GOT3 (cell line): ENCODE results near the gene SERPINH1.

ENCODE experiments used
- DNase-seq: peaks from one replicate; lab custom pipeline; 2025; ENCODE audit warnings: mixed read lengths; lab: John Stamatoyannopoulos, UW

The SERPINH1 gene

DNA sequence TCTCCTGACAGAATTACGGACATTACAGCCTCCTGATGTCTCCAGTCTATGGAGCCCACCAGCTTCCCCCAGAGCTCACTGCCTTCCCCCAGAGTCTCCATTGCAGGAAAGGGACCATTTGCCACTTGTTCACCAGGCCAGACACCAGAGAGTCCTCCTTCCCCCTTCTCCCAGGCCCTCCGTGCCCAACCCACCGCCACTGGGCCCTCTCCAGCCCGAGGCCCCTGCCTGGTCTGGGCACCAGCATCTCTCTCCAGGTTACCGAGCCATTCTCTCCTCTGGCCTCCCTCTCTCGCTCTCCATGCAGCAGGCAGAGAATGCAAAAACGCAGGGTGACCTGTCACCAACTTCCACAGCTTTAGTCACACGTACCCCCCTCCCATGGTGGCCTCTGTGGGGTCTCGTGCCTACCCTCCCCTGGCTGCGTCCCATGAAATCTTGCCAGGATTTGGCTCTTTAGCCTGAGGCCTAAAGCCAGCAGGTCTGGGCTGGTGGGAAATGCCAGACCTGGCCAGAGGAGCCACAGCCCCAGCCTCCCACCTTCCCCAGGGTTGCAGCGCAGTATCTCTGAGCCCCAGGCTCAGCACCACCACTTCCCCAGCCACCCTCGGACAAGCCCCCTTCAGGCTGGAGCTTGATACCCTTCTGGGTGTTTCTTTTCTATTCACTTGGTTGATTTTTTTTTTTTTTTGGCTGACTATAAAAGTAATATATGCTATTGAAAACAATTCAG lies 6.8 kb upstream of the SERPINH1 start:
- DNase-seq = no peak

DNA sequence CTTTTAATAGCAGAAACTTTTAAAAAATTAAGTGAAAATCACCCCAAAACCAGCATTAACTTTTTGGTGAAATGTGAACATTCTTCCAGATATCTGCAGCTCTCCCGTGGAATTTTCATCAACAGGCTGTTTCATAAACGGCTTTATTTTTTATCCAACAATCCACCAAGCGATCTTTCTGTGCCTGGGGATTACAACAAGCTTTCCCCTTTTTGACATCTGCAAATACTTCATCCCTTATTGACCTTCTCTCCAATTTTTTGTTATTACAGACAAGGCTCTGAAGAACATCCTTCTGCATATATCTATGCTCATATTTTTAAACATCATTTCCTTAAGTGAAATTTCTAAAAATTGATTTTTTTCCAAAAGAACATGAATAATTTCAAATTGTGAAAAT lies 5.8 kb upstream of the SERPINH1 start:
- DNase-seq = no peak

GRCh38 chr11:75557666-75558494 lies 4.2 kb upstream of the SERPINH1 start:
- DNase-seq = no peak

DNA sequence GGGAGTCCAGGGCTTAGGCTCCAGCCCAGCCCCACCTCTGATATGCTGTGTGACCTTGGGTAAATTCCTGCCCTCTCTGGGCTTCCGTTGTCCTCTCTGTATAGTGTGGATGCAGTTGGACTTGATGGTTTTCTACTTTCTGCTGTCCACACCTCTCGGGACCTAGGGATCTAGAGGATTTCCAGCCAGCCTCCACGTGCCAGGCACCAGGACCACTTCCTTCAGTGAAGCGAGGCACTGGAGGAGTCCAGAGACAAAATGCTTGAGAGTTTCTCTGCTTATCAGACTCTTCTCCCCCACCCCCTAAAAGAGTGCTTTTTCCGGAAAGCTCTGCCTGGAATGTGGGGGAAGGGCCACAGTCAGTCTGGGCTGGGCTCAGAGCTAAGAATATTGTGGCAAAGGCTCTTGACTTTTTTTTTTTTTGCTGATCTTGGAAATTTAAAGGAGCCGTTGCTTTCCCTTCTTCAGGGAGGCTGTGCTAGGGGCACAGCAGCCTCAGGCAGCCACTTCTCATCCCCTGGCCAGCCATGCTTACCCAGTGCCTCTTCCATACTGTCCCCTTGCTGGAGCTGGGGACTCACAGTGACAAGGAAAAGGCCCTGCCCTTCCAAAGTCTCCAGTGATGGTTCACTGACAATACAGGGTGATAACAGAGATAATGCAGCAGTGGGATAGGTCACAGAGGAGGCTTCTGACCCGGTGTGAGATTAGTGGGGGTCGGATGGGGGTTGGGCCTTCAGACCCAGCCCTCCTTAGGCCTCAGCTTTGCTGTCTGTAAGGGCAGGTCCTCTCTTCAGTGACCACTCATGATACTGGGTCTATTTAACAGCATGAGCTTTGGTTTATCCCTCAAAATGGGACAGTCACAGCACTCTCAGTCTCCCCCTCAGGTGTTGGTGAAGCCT lies 2.9 kb upstream of the SERPINH1 start:
- no peak for DNase-seq

GRCh38 chr11:75560644-75561043 lies 1.4 kb upstream of the SERPINH1 start:
- no peak for DNase-seq

DNA sequence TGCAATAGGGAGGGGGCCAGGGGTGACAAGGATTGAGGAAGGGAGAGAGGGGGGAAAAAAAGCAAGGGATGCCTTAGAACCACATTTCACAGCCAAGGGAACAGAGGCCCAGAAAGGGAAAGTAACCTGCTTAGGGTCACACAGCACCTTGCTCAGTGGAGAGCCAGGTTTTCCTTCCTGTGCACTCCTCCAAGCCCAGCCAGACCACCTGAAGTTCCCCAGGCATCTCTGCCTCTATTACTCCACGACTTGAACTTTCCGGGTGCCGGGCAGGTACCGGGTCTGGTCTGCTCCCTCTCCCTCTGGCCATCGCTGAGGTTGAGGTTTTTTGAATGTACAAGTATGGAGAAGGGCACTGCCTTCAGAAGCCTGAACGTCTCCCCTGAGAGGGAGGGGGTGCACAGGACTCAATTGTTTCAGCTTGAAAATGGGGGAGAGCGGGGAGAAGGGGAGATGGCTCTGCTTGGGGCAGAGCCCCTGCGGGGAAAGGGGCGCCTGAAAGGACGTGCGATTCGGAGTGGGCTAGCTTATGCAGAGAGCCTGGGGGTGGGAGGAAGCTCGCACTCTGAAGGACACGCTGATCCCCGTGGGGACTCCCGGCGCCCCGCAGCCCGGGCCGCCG lies 516 bp upstream of the SERPINH1 start:
- no peak for DNase-seq

DNA sequence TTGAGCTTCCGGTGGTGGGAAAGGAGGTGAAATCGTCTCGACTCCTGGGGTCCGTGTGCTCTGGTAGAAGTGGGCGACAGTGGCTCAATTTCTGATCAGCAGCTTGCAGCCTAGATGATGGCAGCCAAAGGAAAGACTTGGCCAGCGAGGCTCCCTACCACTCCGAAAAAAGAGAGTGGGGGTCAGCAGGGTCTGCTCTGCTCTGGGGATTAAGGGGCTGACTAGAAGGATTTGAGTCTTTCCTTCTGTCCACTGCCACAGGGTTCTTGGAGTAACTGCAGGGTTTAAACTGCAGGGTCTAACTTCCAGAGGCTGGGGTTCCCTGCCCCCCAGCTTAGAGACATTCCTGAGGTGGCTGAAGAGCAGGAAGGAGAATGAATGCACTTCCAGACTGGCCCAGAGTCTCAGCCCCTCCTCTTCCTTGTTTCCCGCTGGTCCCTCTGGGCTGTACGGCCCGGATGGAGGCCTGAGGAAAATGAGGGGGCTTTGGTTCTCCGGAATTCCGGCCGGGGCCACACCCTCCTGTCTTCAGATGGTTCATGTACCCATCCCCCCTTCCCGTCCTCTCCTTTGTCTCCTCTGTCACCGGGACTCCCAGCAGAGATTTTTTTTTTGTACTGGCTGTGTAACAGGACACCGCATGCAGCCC lies 907 bp downstream of the SERPINH1 start:
- no peak for DNase-seq

DNA sequence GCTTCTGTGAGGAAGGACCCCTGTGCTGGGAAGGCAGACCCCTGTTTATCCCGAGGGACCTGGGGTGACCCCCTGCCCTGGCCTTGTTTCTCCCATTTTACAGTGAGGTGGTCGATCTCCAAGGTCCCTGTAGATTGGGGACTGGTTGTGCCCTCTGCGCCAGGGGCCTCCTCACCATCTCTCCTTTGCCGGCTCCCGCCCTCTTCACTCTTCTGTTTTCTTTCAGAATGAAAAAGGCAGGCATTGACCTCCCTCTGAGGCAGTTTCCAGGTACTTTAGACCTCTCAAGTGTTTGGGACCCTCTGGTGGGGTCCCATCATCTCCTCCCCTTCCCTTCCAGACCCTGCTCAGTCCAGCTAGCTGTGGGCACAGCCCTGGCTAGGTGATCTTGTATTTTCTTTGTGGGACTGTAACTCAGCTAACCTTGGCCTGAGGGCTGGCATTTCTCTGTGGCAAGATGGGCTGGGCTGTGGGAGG lies 1.5 kb downstream of the SERPINH1 start:
- DNase-seq = no peak

GRCh38 chr11:75563978-75564552 lies 2.0 kb downstream of the SERPINH1 start:
- DNase-seq = no peak

DNA sequence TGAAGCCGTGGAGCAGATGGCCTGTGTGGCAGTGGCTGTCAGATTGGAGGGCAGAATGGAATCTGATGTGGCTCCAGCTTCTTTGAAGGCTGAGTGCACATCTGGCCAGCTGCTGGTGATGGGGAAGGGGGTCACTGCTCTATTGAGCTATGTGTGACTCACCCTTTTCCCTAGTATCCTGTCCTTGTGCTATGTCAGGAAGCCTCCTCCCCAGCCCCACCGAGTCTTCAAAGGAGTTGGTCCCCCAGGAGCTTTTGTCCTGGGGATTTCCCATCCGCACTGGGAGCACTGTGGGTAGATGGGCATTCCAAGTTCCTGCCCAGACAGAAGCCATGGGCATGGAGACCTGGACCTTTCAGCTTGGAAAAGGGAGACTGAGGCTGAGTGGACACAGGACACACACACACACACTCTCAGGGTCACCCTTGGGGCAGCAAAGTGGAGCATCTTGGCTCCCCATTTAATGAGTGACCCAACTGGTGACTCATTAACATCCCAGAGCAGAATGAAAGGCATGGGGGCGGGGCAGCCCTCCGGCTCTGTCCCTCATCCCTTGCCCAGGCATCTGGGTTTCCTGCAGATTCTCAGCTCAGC lies 3.3 kb downstream of the SERPINH1 start:
- DNase-seq = no peak

DNA sequence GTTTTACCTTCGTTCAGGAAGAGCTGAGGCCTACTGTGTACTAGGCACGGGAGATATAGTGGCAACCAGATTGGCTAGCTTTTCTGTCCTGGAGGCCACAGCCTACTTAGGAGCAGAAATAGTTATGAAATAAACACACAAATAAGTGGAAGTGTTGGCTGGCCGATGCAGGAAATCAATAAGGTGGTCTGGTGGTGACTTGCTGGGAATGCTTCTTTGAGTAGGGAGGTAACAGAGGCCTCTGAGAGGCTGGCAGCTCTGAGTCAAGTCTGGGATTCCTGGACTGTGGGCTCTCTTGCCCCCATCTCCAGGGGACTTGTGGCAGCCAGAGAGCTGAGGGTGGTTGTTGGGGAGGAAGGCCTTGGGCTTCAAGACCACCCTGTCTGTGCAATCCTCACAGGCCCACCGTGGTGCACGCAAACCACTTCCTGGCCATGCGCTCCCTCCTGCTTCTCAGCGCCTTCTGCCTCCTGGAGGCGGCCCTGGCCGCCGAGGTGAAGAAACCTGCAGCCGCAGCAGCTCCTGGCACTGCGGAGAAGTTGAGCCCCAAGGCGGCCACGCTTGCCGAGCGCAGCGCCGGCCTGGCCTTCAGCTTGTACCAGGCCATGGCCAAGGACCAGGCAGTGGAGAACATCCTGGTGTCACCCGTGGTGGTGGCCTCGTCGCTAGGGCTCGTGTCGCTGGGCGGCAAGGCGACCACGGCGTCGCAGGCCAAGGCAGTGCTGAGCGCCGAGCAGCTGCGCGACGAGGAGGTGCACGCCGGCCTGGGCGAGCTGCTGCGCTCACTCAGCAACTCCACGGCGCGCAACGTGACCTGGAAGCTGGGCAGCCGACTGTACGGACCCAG lies 4.1 kb downstream of the SERPINH1 start:
- DNase-seq = no peak

DNA sequence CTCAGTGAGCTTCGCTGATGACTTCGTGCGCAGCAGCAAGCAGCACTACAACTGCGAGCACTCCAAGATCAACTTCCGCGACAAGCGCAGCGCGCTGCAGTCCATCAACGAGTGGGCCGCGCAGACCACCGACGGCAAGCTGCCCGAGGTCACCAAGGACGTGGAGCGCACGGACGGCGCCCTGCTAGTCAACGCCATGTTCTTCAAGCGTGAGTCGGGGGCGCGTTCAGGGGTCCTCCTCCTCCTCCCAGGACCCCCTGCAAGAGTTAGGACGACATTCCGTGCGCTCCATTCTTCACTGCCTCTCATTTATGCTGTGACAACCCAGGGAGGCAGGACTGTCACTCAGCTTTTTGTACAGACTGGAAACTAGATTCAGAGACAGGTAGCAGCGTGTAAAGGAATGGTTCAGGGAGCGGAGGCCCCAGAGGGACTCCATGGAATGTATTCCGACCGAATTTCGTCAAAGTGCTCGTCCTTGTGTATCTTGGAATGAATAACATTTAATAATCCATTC lies 4.8 kb downstream of the SERPINH1 start:
- DNase-seq = no peak

GRCh38 chr11:75567971-75568370 lies 5.9 kb downstream of the SERPINH1 start:
- DNase-seq = no peak

DNA sequence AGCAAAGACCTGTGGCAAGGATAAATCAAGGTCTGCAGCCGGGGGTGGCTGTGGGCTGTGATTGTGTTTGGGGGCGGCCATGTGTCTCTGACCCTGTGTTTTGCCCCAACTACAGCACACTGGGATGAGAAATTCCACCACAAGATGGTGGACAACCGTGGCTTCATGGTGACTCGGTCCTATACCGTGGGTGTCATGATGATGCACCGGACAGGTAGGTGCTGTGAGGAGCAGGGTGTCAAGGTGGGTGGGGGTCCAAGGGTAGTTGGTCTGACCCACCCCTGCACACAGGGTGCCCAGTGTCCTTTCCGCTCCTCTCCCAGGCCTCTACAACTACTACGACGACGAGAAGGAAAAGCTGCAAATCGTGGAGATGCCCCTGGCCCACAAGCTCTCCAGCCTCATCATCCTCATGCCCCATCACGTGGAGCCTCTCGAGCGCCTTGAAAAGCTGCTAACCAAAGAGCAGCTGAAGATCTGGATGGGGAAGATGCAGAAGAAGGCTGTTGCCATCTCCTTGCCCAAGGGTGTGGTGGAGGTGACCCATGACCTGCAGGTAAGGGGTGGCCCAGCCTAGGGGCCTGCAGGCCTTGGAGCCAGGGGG lies 6.7 kb downstream of the SERPINH1 start:
- DNase-seq = no peak

DNA sequence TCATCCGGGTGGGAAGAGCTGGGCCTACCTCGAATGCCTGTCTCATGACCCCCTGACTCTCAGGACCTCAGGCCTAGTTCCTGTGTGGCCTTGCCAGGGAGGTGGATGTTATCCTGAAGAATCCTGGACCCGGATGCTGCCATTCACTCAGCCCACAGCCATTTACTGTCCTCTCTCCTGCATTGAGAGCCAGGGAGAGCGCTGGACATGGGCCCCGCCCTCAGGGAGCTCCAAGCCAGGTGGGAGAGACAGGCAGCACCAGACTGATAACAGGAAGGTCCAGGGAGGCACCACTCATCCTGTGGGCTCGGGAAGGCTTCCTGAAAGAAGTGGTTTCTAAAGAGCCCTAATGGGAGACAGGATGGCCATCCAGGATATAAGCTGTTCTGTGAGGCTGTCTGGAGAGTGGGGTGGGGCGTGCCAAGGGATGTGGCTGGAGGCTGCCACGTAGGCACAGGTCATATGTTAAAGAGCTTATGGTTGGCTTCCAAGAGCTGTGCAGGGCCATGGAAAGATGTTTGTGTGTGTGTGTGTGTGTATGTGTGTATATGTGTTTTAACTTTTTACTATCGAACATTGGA lies 8.6 kb downstream of the SERPINH1 start:
- no peak for DNase-seq

DNA sequence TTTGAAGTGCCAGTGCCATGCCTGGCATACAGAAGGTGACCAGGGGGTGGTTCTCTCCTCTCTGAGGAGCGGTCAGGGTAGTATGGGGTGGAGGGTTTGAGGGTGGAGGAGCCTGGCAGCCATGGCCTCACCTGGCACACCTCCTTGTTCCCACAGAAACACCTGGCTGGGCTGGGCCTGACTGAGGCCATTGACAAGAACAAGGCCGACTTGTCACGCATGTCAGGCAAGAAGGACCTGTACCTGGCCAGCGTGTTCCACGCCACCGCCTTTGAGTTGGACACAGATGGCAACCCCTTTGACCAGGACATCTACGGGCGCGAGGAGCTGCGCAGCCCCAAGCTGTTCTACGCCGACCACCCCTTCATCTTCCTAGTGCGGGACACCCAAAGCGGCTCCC lies 9.6 kb downstream of the SERPINH1 start:
- no peak for DNase-seq

- DNase-seq = no peak
Observed at GRCh38 chr11:75572744-75573143, 10.7 kb downstream of the SERPINH1 start.
